GM23338 (cell line): ENCODE data around the gene NLGN4X. TPM values are rescaled to one million over a fixed set of nuclear protein-coding genes. Genes with fewer than 3 reads are reported as not detected.

Experiments
- ATAC-seq: fragments of 200-7000 bp; cut with Tn5 transposase; 3 replicates; pipeline ENCODE4 v1.9.1; 2020
- DNase-seq: peaks from one replicate; pipeline ENCODE4 v3.0.0-alpha.2; 2015; ENCODE audit warnings: low spot score
- H2AFZ ChIP-seq: fragments of 200-600 bp; sonication (generic); 2 replicates; pipeline ENCODE4 v1.8.0; 2016; ENCODE audit warnings: antibody characterized with exemption, mild to moderate bottlenecking, moderate library complexity
- H3F3A ChIP-seq: fragments of 200-600 bp; sonication (generic); replicated peaks from 2 replicates; pipeline ENCODE4 v1.8.0; 2017; ENCODE audit warnings: antibody characterized with exemption, mixed run types, low read depth
- H3K27ac ChIP-seq: fragments of 200-600 bp; sonication (generic); 2 replicates; pipeline ENCODE4 v1.6.1; 2016; ENCODE audit warnings: low read depth
- H3K27me3 ChIP-seq: fragments of 200-600 bp; sonication (generic); 2 replicates; pipeline ENCODE4 v1.8.0; 2016; ENCODE audit warnings: mild to moderate bottlenecking, mixed run types, moderate library complexity; ENCODE audit not compliant: insufficient read depth
- H3K36me3 ChIP-seq: fragments of 200-600 bp; sonication (generic); 2 replicates; pipeline ENCODE4 v1.8.0; 2016; ENCODE audit warnings: mild to moderate bottlenecking; ENCODE audit not compliant: insufficient read depth
- H3K4me1 ChIP-seq: fragments of 200-600 bp; sonication (generic); 2 replicates; pipeline ENCODE4 v1.8.0; 2016; ENCODE audit warnings: mild to moderate bottlenecking, moderate library complexity; ENCODE audit not compliant: insufficient read depth
- H3K4me2 ChIP-seq: fragments of 200-600 bp; sonication (generic); 2 replicates; pipeline ENCODE4 v1.7.1; 2017; ENCODE audit warnings: mixed run types
- H3K4me3 ChIP-seq: fragments of 200-600 bp; sonication (generic); 2 replicates; pipeline ENCODE4 v1.6.1; 2016; ENCODE audit warnings: mixed run types
- H3K79me2 ChIP-seq: fragments of 200-600 bp; sonication (generic); replicated peaks from 2 replicates; pipeline ENCODE4 v1.8.0; 2017; ENCODE audit warnings: mild to moderate bottlenecking; ENCODE audit not compliant: insufficient read depth
- H3K9me2 ChIP-seq: fragments of 200-600 bp; sonication (generic); 2 replicates; pipeline ENCODE4 v1.8.0; 2017; ENCODE audit not compliant: insufficient read depth
- H4K20me1 ChIP-seq: fragments of 200-600 bp; sonication (generic); replicated peaks from 2 replicates; pipeline ENCODE4 v1.8.0; 2017; ENCODE audit warnings: mild to moderate bottlenecking; ENCODE audit not compliant: insufficient read depth
- H3K27ac Mint-ChIP-seq: 2 replicates; pipeline ENCODE4 v1.8.0; 2020; ENCODE audit warnings: inconsistent platforms, mild to moderate bottlenecking, moderate library complexity, mixed read lengths
- H3K27me3 Mint-ChIP-seq: 3 replicates; pipeline ENCODE4 v1.8.0; 2022; ENCODE audit warnings: low read depth, mild to moderate bottlenecking, moderate library complexity, mixed read lengths, inconsistent platforms; ENCODE audit not compliant: insufficient read depth, poor library complexity
- H3K36me3 Mint-ChIP-seq: 3 replicates; pipeline ENCODE4 v1.8.0; 2021; ENCODE audit warnings: low read depth, mild to moderate bottlenecking, inconsistent platforms, moderate library complexity, mixed read lengths
- H3K4me1 Mint-ChIP-seq: 3 replicates; pipeline ENCODE4 v1.8.0; 2020; ENCODE audit warnings: mild to moderate bottlenecking, inconsistent platforms, mixed read lengths
- H3K4me3 Mint-ChIP-seq: 3 replicates; pipeline ENCODE4 v1.8.0; 2021; ENCODE audit warnings: moderate library complexity, mild to moderate bottlenecking, inconsistent platforms, mixed read lengths
- H3K9me3 Mint-ChIP-seq: 3 replicates; pipeline ENCODE4 v1.8.0; 2020; ENCODE audit warnings: moderate library complexity, mild to moderate bottlenecking, inconsistent platforms, mixed read lengths
- CREB1 ChIP-seq: fragments of 250-450 bp; sonication (Bioruptor Pico); IDR thresholded peaks from 2 replicates; pipeline ENCODE4 v1.5.0; 2020; ENCODE audit warnings: low read depth, mild to moderate bottlenecking, moderate library complexity
- CTCF ChIP-seq, 2 experiments: fragments of 200-600 bp in 1 of 2; sonication (generic) in 1 of 2; conservative IDR thresholded peaks; 2 replicates each; pipeline versions ENCODE4 v1.5.1 to v1.6.1; 2016 to 2017; ENCODE audit warnings: antibody characterized with exemption in 2 of 2, low read depth in 2 of 2, mild to moderate bottlenecking in 2 of 2, moderate library complexity in 1 of 2
- ETS1 ChIP-seq: IDR thresholded peaks from 2 replicates; pipeline ENCODE4 v1.6.1; 2016; ENCODE audit warnings: antibody characterized with exemption
- EZH2 ChIP-seq: fragments of 200-600 bp; sonication (generic); IDR thresholded peaks from one replicate; pipeline ENCODE4 v1.8.0; 2017; ENCODE audit warnings: antibody characterized with exemption, mild to moderate bottlenecking, low read depth; ENCODE audit not compliant: unreplicated experiment
- EZH2phosphoT487 ChIP-seq: fragments of 200-600 bp; sonication (generic); IDR thresholded peaks from one replicate; pipeline ENCODE4 v1.8.1; 2018; ENCODE audit warnings: antibody characterized with exemption; ENCODE audit not compliant: unreplicated experiment
- JUNB ChIP-seq: IDR thresholded peaks from one replicate; pipeline ENCODE4 v1.6.1; 2016; ENCODE audit warnings: antibody characterized with exemption; ENCODE audit not compliant: unreplicated experiment
- NANOG ChIP-seq: IDR thresholded peaks from 2 replicates; pipeline ENCODE4 v1.6.1; 2016; ENCODE audit warnings: antibody characterized with exemption, borderline replicate concordance
- POLR2AphosphoS5 ChIP-seq: IDR thresholded peaks from 2 replicates; pipeline ENCODE4 v1.6.1; 2016; ENCODE audit warnings: antibody characterized with exemption, low read depth
- REST ChIP-seq: IDR thresholded peaks from one replicate; pipeline ENCODE4 v1.6.1; 2018; ENCODE audit warnings: antibody characterized with exemption; ENCODE audit not compliant: unreplicated experiment
- STAT1 ChIP-seq: IDR thresholded peaks from one replicate; pipeline ENCODE4 v1.6.1; 2016; ENCODE audit warnings: antibody characterized with exemption; ENCODE audit not compliant: unreplicated experiment
- ZNF114 ChIP-seq: fragments of 250-450 bp; sonication (Bioruptor Pico); IDR thresholded peaks from 2 replicates; pipeline ENCODE4 v1.5.0; 2020; ENCODE audit warnings: mild to moderate bottlenecking, moderate library complexity
- ZNF331 ChIP-seq: fragments of 250-450 bp; sonication (Bioruptor Pico); IDR thresholded peaks from 2 replicates; pipeline ENCODE4 v1.5.0; 2020; ENCODE audit warnings: low read depth, mild to moderate bottlenecking, moderate library complexity
- ZNF462 ChIP-seq: fragments of 250-450 bp; sonication (Bioruptor Pico); IDR thresholded peaks from 2 replicates; pipeline ENCODE4 v1.5.0; 2020; ENCODE audit warnings: mild to moderate bottlenecking, moderate library complexity
- polyA plus RNA-seq: library from polyadenylated mRNA; unstranded; fragments of >200 nt; fragmentation: Nextera tagmentation; extraction: Ambion mirVana; gene quantifications from 2 replicates; pipeline ENCODE4 v1.2.1, GENCODE V29; 2016
- total RNA-seq: library from RNA; depleted of rRNA; stranded (reverse); fragments of >200 nt; shearing (Covaris generic); gene quantifications from 2 replicates; pipeline ENCODE4 v1.2.3, GENCODE V29; 2014

Gene NLGN4X
- total and polyA plus RNA-seq, 2 experiments from 2014 or later, result 36.0 to 86.5 TPM

DNA sequence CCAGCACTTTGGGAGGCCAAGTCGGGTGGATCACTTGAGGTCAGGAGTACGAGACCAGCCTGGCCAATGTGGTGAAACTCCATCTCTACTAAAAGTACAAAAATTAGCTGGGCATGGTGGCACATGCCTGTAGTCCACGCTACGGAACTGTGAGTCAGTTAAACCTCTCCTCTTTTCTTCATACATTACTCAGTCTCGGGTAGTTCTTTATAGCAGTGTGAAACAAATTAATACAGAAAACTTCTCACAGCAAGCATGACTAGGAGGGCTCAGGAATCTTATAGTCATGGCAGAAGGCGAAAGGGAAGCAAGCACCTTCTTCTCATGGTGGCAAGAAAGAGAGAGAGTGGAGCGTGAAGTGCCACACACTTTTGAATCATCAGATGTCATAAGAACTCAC, 358.9 kb downstream of the NLGN4X start:
- Mint-ChIP-seq H3K36me3 (peaks cover 3% of the 10 kb centered on the region; the same call in 2 of the 3 replicates), H3K9me3 (no peaks in the 10 kb centered on the region), H3K27ac (no peak overlapping the region), H3K4me1 (peaks cover 27% of the 10 kb centered on the region), H3K27me3 (no peaks in the 10 kb centered on the region), H3K4me3 (no peak overlapping the region)
- Histone ChIP-seq H3K9me2 (no peaks in the 10 kb centered on the region), H4K20me1 (no peaks in the 10 kb centered on the region), H3K27ac (no peak overlapping the region), H3K27me3 (no peaks in the 10 kb centered on the region), H2AFZ (no peak overlapping the region), H3F3A (no peaks in the 10 kb centered on the region), H3K36me3 (no peaks in the 10 kb centered on the region), H3K4me2 (no peak overlapping the region), H3K79me2 (no peaks in the 10 kb centered on the region), H3K4me3 (no peak overlapping the region), H3K4me1 (peaks cover 19% of the 10 kb centered on the region)
- DNase-seq (no peak), ATAC-seq (no peak)
- TF ChIP-seq EZH2 (no peak), STAT1 (no peak), CTCF (conservative IDR thresholded peaks at IDR 0.05; ENCODE audit: low read depth in 2 of 2) (no peak), ETS1 (no peak), REST (no peak), POLR2AphosphoS5 (no peak), EZH2phosphoT487 (no peak), JUNB (no peak), ZNF331 (CRISPR knock-in tag) (no peak), NANOG (no peak), ZNF114 (CRISPR knock-in tag) (no peak), CREB1 (no peak), ZNF462 (no peak)
